Measurements from ENCODE around the gene KCNF1. TPM values are rescaled to one million over a fixed set of nuclear protein-coding genes. Genes with fewer than 3 reads are reported as not detected.

The KCNF1 gene
- total and polyA plus RNA-seq, 2 donors from 2014 or later: 0.63 to 0.67 TPM

- no peak for TF ChIP-seq CTCF (IDR thresholded peaks at IDR 0.05; ENCODE audit: borderline replicate concordance, extremely low read depth, insufficient read depth)
- Histone ChIP-seq H3K27me3 (ENCODE audit: control insufficient read depth, insufficient read depth, low read length) (peaks cover 3% of the 10 kb centered on the region), H3K27ac (ENCODE audit: low read depth in 2 of 2, low read length in 2 of 2) (no peak overlapping the region), H3K36me3 (ENCODE audit: control insufficient read depth in 2 of 3, insufficient read depth in 3 of 3, low read length in 3 of 3) (no peaks in the 10 kb centered on the region), H3K9me3 (ENCODE audit: control insufficient read depth in 2 of 3, insufficient read depth in 1 of 3, low read length in 3 of 3) (no peaks in the 10 kb centered on the region), H3K4me3 (ENCODE audit: low read length in 3 of 3) (no peak overlapping the region), H3K4me1 (ENCODE audit: control insufficient read depth in 2 of 3, insufficient read depth in 2 of 3, low read depth in 1 of 3, low read length in 3 of 3) (peaks cover 0 to 5% (median 0%) of the 10 kb centered on the region in 3 donors), H3K9ac (ENCODE audit: low read length in 3 of 3) (no peak overlapping the region)
- DNase-seq (no peak), FAIRE-seq (no peak)
- intact Hi-C loops (cut with DNase I): no loop called here
These were observed 45.9 kb upstream of the KCNF1 start for GRCh38 chr2:10865841-10866240.

- H3K36me3 ChIP-seq (ENCODE audit: control insufficient read depth in 2 of 3, insufficient read depth in 3 of 3, low read length in 3 of 3): no peaks in the 10 kb centered on the region
- H3K9ac ChIP-seq (ENCODE audit: low read length in 3 of 3): no peak overlapping the region
- no peak for TF ChIP-seq CTCF (IDR thresholded peaks at IDR 0.05; ENCODE audit: borderline replicate concordance, extremely low read depth, insufficient read depth)
- H3K9me3 ChIP-seq (ENCODE audit: control insufficient read depth in 2 of 3, insufficient read depth in 1 of 3, low read length in 3 of 3): no peaks in the 10 kb centered on the region
- peak in 1 of 5 donors; percentile 30 for DNase-seq
- no peak for FAIRE-seq
- no peak overlapping the region for H3K4me3 ChIP-seq (ENCODE audit: low read length in 3 of 3)
- peaks cover 3% of the 10 kb centered on the region for H3K27me3 ChIP-seq (ENCODE audit: control insufficient read depth, insufficient read depth, low read length)
- peaks cover 0 to 5% (median 0%) of the 10 kb centered on the region in 3 donors for H3K4me1 ChIP-seq (ENCODE audit: control insufficient read depth in 2 of 3, insufficient read depth in 2 of 3, low read depth in 1 of 3, low read length in 3 of 3)
- intact Hi-C loops (cut with DNase I): no loop called here
- H3K27ac ChIP-seq (ENCODE audit: low read depth in 2 of 2, low read length in 2 of 2): no peak overlapping the region
These were observed 43.9 kb upstream of the KCNF1 start for GRCh38 chr2:10867692-10868420.

DNA sequence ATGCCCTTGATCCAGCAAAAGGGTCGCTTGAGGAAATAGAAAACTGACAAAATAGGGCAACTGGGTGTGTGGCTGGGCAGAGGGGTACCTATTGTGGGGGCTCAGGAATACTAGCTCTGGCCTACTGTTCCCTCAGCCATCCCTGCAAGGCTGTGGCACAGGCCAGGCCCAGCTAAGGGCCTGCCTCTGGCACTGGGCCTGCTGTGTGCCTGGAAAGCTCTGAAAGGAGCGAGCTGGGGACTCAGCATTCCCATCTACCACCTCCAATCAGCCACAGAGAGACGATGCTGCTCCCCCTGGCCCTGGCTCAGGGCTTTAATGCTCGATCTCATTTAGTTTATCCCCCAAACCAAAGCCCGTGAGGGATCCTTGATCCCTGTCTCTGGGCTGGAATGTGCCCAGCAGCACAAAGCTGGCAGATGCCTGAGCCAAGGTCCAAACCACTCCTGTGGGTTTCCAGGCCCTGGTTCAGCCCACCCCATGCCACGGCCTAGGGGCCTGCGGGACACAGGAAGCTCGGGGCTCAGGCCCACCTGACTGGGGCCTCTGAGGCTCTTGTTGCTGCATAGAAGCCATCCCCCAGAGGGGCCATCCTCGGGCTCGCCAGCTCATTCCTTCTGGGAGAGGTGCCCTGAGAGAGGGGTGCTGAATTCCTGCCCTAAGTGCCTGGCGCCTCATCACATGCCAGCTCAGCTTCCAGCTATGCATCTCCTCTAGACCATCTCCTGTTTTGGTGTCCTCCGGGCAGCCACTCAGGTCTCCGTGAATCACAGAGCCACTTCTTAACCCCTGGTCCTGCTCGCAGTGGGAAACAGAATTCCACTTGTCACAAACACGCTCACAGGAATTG, 43.0 kb upstream of the KCNF1 start:
- Histone ChIP-seq H3K27ac (ENCODE audit: low read depth in 2 of 2, low read length in 2 of 2) (no peak overlapping the region), H3K4me1 (ENCODE audit: control insufficient read depth in 2 of 3, insufficient read depth in 2 of 3, low read depth in 1 of 3, low read length in 3 of 3) (peaks cover 0 to 5% (median 0%) of the 10 kb centered on the region in 3 donors), H3K4me3 (ENCODE audit: low read length in 3 of 3) (no peak overlapping the region), H3K27me3 (ENCODE audit: control insufficient read depth, insufficient read depth, low read length) (peaks cover 3% of the 10 kb centered on the region), H3K9ac (ENCODE audit: low read length in 3 of 3) (no peak overlapping the region), H3K36me3 (ENCODE audit: control insufficient read depth in 2 of 3, insufficient read depth in 3 of 3, low read length in 3 of 3) (no peaks in the 10 kb centered on the region), H3K9me3 (ENCODE audit: control insufficient read depth in 2 of 3, insufficient read depth in 1 of 3, low read length in 3 of 3) (no peaks in the 10 kb centered on the region)
- no peak for DNase-seq
- no peak for FAIRE-seq
- TF ChIP-seq CTCF (IDR thresholded peaks at IDR 0.05; ENCODE audit: borderline replicate concordance, extremely low read depth, insufficient read depth): no peak
- intact Hi-C loops (cut with DNase I): no loop called here

Measured in kidney (tissue), 14 donors.